HL-60 (cell line): ENCODE data around the gene LIN7B.

Experiments used
- CTCF ChIP-seq: IDR thresholded peaks from one replicate; pipeline ENCODE4 v1.5.1; 2011; ENCODE audit warnings: low read length, control low read depth, inconsistent platforms; ENCODE audit not compliant: insufficient read depth
- GABPA ChIP-seq: IDR thresholded peaks from 2 replicates; pipeline ENCODE4 v1.6.1; 2012; ENCODE audit warnings: low read depth
- POLR2AphosphoS5 ChIP-seq: IDR thresholded peaks from 2 replicates; pipeline ENCODE4 v1.6.1; 2012; ENCODE audit warnings: low read depth
- REST ChIP-seq: IDR thresholded peaks from 2 replicates; pipeline ENCODE4 v1.6.1; 2012; ENCODE audit warnings: low read depth; ENCODE audit not compliant: insufficient replicate concordance

GRCh38 chr19:49073514-49074378, 40.4 kb upstream of the LIN7B start:
- TF ChIP-seq CTCF, result no peak
- TF ChIP-seq GABPA, result no peak
- no peak for TF ChIP-seq REST
- TF ChIP-seq POLR2AphosphoS5, result no peak
